Measurements from ENCODE around the gene SUN2.

SUN2 gene

DNA sequence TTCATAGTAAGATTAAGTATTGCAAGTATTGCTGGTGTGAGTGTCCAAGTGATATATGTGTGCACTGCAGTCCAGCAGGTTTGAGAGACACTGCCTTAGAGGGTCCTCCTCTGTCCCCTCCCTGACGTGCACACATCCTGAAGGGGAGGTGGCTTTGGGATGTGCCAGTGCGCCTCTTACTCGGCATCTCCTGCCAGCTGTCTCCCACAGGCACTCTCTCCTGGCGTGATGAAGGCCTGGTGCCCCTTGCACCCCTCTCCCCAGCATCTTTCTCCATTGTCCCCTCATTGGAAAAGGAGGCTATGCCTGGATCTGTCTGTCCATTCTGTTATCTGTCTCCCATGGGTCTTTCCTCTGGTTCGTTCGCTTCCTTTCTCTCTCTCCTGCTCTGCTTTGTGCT lies 25.9 kb downstream of the SUN2 start:
- TF ChIP-seq, protein P1, sequence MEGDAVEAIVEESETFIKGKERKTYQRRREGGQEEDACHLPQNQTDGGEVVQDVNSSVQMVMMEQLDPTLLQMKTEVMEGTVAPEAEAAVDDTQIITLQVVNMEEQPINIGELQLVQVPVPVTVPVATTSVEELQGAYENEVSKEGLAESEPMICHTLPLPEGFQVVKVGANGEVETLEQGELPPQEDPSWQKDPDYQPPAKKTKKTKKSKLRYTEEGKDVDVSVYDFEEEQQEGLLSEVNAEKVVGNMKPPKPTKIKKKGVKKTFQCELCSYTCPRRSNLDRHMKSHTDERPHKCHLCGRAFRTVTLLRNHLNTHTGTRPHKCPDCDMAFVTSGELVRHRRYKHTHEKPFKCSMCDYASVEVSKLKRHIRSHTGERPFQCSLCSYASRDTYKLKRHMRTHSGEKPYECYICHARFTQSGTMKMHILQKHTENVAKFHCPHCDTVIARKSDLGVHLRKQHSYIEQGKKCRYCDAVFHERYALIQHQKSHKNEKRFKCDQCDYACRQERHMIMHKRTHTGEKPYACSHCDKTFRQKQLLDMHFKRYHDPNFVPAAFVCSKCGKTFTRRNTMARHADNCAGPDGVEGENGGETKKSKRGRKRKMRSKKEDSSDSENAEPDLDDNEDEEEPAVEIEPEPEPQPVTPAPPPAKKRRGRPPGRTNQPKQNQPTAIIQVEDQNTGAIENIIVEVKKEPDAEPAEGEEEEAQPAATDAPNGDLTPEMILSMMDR (IDR thresholded peaks at IDR 0.05; ENCODE audit: insufficient read depth, missing control alignments), result no peak
- FAIRE-seq (no peak), DNase-seq (ENCODE audit: insufficient read length, low spot score) (no peak)

DNA sequence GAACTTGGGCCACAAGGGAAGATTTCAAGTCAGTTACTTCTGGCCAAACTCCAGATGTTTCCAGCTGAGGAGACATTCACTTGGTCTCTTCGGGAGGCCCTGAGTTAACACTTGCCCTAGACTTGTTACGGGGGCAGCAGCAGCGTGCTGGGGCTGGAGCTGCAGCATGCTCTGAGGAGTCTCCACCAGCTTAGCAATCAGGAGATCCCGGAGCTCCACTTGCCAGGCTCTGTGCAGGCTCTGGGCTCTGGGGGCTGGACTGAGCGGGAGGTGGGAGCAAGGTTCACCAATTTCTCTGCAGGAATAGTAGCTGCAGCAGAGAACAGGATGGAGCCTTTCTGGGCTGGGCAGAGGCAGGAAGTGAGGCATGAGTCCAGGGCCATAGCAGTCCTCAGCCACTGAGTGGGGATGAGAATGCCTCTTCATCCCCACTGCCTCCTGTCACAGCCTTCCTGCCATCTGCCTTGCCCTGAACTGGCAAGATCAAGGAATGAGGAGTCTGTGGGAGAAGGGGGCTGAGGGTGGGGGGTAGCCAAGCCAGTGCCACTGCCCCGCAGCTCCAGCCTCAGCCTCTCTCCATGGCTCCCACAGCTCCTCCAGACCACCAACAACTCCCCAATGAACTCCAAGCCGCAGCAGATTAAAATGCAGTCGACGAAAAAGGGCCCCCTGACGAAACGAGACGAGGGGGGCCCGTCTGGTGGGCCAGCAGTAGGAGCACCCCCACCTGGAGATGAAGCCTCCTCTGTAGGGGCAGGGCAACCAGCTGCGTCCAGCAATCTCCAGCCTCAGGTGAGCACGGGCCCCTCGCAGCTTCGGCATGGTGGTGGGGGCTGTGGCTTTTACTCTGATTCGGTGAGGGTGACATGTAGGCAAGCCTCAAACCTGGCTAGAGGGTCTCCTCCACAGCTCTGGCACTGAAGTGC lies 26.7 kb downstream of the SUN2 start:
- no peak for DNase-seq (ENCODE audit: insufficient read length, low spot score)
- TF ChIP-seq, protein P1 (IDR thresholded peaks at IDR 0.05; ENCODE audit: insufficient read depth, missing control alignments), result no peak
- no peak for FAIRE-seq

DNA sequence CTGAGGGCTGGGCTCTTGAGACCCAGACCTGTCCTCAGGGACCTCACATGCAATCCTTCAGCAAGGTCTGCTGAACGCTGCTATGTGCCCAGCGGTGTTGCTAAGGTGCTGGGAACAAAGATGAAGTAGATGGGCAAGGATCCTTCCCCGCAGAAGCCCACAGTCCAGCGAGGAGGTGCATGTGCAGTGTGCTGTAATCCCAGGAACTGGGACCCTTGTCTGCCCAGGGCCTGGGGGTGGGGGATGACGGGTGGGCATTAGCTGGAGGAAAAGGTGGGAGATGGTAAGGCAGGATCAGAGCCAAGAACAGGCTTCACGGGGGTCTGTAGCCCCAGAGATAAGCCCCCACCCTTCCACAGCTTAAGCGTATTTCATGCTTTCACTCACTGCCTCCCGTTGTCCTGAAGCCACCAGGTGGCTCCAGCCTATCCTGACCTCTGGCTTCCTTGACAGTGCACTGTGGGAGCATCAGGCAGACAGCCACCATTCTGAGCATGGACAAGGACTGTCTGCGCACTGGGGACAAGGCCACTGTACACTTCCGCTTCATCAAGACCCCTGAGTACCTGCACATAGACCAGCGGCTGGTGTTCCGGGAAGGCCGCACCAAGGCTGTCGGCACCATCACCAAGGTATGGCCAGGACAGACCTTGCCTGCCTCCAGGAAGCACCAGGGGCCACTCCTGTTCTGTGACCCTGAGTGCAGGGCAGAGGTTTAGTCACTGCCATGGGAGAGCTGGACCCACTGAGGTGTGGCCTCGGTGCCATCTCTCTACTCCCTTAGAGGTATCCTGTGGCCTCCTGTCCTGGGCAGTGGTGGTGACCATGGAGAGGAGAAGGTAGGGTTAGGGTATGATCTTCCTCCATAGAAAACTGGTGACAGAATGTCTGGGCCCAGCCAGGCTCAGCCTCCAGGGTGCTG lies 28.0 kb downstream of the SUN2 start:
- no peak for FAIRE-seq
- TF ChIP-seq, protein P1 (IDR thresholded peaks at IDR 0.05; ENCODE audit: insufficient read depth, missing control alignments), result no peak

GRCh38 chr22:38727123-38727522 lies 28.7 kb downstream of the SUN2 start:
- no peak for FAIRE-seq
- TF ChIP-seq, protein P1 (IDR thresholded peaks at IDR 0.05; ENCODE audit: insufficient read depth, missing control alignments), result no peak
- DNase-seq (ENCODE audit: insufficient read length, low spot score), result no peak

More for the DNA sequence above, 28.0 kb downstream of the SUN2 start:
- no peak for DNase-seq (ENCODE audit: insufficient read length, low spot score)

GRCh38 chr22:38725900-38726655 lies 29.7 kb downstream of the SUN2 start:
- DNase-seq (ENCODE audit: insufficient read length, low spot score) (no peak), FAIRE-seq (no peak)
- TF ChIP-seq, protein P1 (IDR thresholded peaks at IDR 0.05; ENCODE audit: insufficient read depth, missing control alignments), result no peak

DNA sequence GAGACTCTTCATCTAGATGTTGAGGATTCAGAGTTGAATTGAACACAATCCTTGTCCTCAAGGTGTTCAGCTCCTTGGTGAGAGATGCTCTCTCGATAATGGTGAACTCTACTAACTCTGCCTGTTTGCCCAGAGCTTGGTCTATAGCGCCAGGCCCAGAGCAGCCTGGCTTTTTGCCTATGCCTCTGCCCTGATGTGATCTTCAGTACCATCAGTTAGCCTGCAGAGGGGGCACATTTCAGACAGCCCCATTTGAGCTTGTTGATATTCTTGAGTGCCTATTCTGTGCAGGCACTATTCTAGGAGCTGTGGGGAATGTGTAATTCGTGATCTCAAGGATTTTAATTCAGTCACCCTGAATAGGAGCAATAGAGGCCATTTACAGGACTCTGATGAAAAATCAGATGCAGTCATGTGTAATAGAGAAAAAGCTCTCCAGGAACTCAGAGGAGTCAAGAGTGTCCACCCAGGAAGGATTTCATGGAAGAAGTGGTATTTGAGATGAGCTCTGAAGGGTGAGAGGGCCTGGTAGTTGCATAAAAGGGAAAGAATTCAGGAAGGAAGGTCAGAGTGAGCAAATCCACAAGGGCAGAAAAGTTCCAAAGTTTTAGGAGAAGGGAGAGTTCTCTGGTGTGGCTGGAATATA lies 30.7 kb downstream of the SUN2 start:
- DNase-seq (ENCODE audit: insufficient read length, low spot score) (no peak), FAIRE-seq (no peak)
- TF ChIP-seq, protein P1 (IDR thresholded peaks at IDR 0.05; ENCODE audit: insufficient read depth, missing control alignments), result peak; percentile 23

Measured in D721Med (cell line).